HG02571 (cell line): ENCODE results near the gene CCDC40.
"Not testable (repeated sequence)": the region's sequence is repeated elsewhere in the genome, so short reads cannot be mapped to it uniquely, and the experiment has no call there.

Experiments
- ATAC-seq: cut with Tn5 transposase; IDR thresholded peaks from one replicate; pipeline ENCODE4 v1.9.1; 2021; ENCODE audit warnings: mild to moderate bottlenecking, moderate library complexity; ENCODE audit not compliant: unreplicated experiment

The CCDC40 gene

GRCh38 chr17:80045703-80046102 lies 9.3 kb downstream of the CCDC40 start:
- ATAC-seq, result no peak

GRCh38 chr17:80046709-80047108 lies 10.3 kb downstream of the CCDC40 start:
- ATAC-seq, result not testable (repeated sequence)

GRCh38 chr17:80047176-80047575 lies 10.7 kb downstream of the CCDC40 start:
- no peak for ATAC-seq

- ATAC-seq, result no peak
These were observed 13.5 kb downstream of the CCDC40 start for GRCh38 chr17:80049986-80050385.

- no peak for ATAC-seq
These were observed 14.3 kb downstream of the CCDC40 start for GRCh38 chr17:80050706-80051105.

GRCh38 chr17:80051681-80052080 lies 15.2 kb downstream of the CCDC40 start:
- ATAC-seq, result no peak

- ATAC-seq, result no peak
These were observed 16.7 kb downstream of the CCDC40 start for GRCh38 chr17:80053102-80053501.

GRCh38 chr17:80055597-80055996 lies 19.2 kb downstream of the CCDC40 start:
- ATAC-seq, result no peak

GRCh38 chr17:80058311-80058955 lies 22.0 kb downstream of the CCDC40 start:
- no peak for ATAC-seq

GRCh38 chr17:80060644-80061043 lies 24.2 kb downstream of the CCDC40 start:
- ATAC-seq, result no peak

- ATAC-seq, result no peak
These were observed 25.0 kb downstream of the CCDC40 start for GRCh38 chr17:80061421-80061820.

- no peak for ATAC-seq
These were observed 27.6 kb downstream of the CCDC40 start for GRCh38 chr17:80063830-80064585.

- ATAC-seq, result no peak
These were observed 28.3 kb downstream of the CCDC40 start for GRCh38 chr17:80064696-80065095.

GRCh38 chr17:80065478-80066170 lies 29.2 kb downstream of the CCDC40 start:
- no peak for ATAC-seq

- no peak for ATAC-seq
These were observed 31.0 kb downstream of the CCDC40 start for GRCh38 chr17:80067393-80067986.

GRCh38 chr17:80068301-80069222 lies 32.1 kb downstream of the CCDC40 start:
- ATAC-seq, result no peak

- no peak for ATAC-seq
These were observed 34.1 kb downstream of the CCDC40 start for GRCh38 chr17:80070375-80071115.

GRCh38 chr17:80071116-80071841 lies 34.8 kb downstream of the CCDC40 start:
- no peak for ATAC-seq

- ATAC-seq, result no peak
These were observed 36.0 kb downstream of the CCDC40 start for GRCh38 chr17:80072410-80072809.
